ENCODE data around the gene RNH1. TPM values are rescaled to one million over a fixed set of nuclear protein-coding genes. Genes with fewer than 3 reads are reported as not detected.

The RNH1 gene
- total RNA-seq, 2 experiments from 2014 or later = 131 to 132 TPM

- DNase-seq (no peak), ATAC-seq (ENCODE audit: poor library complexity) (no peak)
- POLR2A ChIA-PET = no interaction called here
- Mint-ChIP-seq H3K27me3 (no peaks in the 10 kb centered on the region), H3K36me3 (ENCODE audit: low read depth) (no peaks in the 10 kb centered on the region), H3K9me3 (no peaks in the 10 kb centered on the region), H3K4me3 (no peak overlapping the region), H3K27ac (no peak overlapping the region), H3K4me1 (ENCODE audit: low read depth) (no peaks in the 10 kb centered on the region)
- Histone ChIP-seq H3K27ac (ENCODE audit: low read depth in 1 of 2, low read length in 2 of 2) (no peak overlapping the region), H3K4me1 (ENCODE audit: insufficient read depth, low read length) (no peaks in the 10 kb centered on the region), H3K9me3 (ENCODE audit: control insufficient read depth in 1 of 2, insufficient read depth in 1 of 2, low read length in 2 of 2) (no peaks in the 10 kb centered on the region), H3K4me3 (ENCODE audit: low read length) (no peak overlapping the region), H3K27me3 (ENCODE audit: control insufficient read depth in 1 of 2, insufficient read depth in 2 of 2, low read length in 2 of 2) (no peaks in the 10 kb centered on the region), H3K36me3 (ENCODE audit: insufficient read depth, low read length) (no peaks in the 10 kb centered on the region)
- CTCF ChIA-PET = no interaction called here
- intact Hi-C loops (cut with DNase I, micrococcal nuclease) = no loop called here
- no peak for TF ChIP-seq CTCF (IDR thresholded peaks at IDR 0.05)
These were observed 38.1 kb upstream of the RNH1 start for GRCh38 chr11:545171-545570.

GRCh38 chr11:544817-545166, 37.8 kb upstream of the RNH1 start:
- CTCF ChIA-PET = no interaction called here

GRCh38 chr11:541433-541885, 34.4 kb upstream of the RNH1 start:
- Mint-ChIP-seq H3K4me1 (ENCODE audit: low read depth) (peaks cover 11% of the 10 kb centered on the region), H3K9me3 (no peaks in the 10 kb centered on the region), H3K36me3 (ENCODE audit: low read depth) (no peaks in the 10 kb centered on the region), H3K4me3 (no peak overlapping the region), H3K27me3 (no peaks in the 10 kb centered on the region), H3K27ac (no peak overlapping the region)
- intact Hi-C loops (cut with DNase I, micrococcal nuclease) = no loop called here
- H3K9me3 ChIP-seq (ENCODE audit: control insufficient read depth in 1 of 2, insufficient read depth in 1 of 2, low read length in 2 of 2) = no peaks in the 10 kb centered on the region
- no peaks in the 10 kb centered on the region for H3K36me3 ChIP-seq (ENCODE audit: insufficient read depth, low read length)
- no peak for ATAC-seq (ENCODE audit: poor library complexity)
- CTCF ChIA-PET = no interaction called here
- no peak overlapping the region for H3K27ac ChIP-seq (ENCODE audit: low read depth in 1 of 2, low read length in 2 of 2)
- POLR2A ChIA-PET = no interaction called here
- H3K4me3 ChIP-seq (ENCODE audit: low read length) = no peak overlapping the region
- no peak for TF ChIP-seq CTCF (IDR thresholded peaks at IDR 0.05)
- peak in 1 of 14 experiments; percentile 1 for DNase-seq
- H3K4me1 ChIP-seq (ENCODE audit: insufficient read depth, low read length) = peaks cover 22% of the 10 kb centered on the region
- H3K27me3 ChIP-seq (ENCODE audit: control insufficient read depth in 1 of 2, insufficient read depth in 2 of 2, low read length in 2 of 2) = no peaks in the 10 kb centered on the region

More at GRCh38 chr11:544817-545166, 37.8 kb upstream of the RNH1 start:
- intact Hi-C loops (cut with DNase I, micrococcal nuclease) = no loop called here
- Histone ChIP-seq H3K27ac (ENCODE audit: low read depth in 1 of 2, low read length in 2 of 2) (no peak overlapping the region), H3K9me3 (ENCODE audit: control insufficient read depth in 1 of 2, insufficient read depth in 1 of 2, low read length in 2 of 2) (no peaks in the 10 kb centered on the region), H3K36me3 (ENCODE audit: insufficient read depth, low read length) (no peaks in the 10 kb centered on the region), H3K27me3 (ENCODE audit: control insufficient read depth in 1 of 2, insufficient read depth in 2 of 2, low read length in 2 of 2) (no peaks in the 10 kb centered on the region), H3K4me1 (ENCODE audit: insufficient read depth, low read length) (no peaks in the 10 kb centered on the region), H3K4me3 (ENCODE audit: low read length) (no peak overlapping the region)
- Mint-ChIP-seq H3K36me3 (ENCODE audit: low read depth) (no peaks in the 10 kb centered on the region), H3K9me3 (no peaks in the 10 kb centered on the region), H3K27me3 (no peaks in the 10 kb centered on the region), H3K4me1 (ENCODE audit: low read depth) (no peaks in the 10 kb centered on the region), H3K4me3 (no peak overlapping the region), H3K27ac (no peak overlapping the region)
- DNase-seq = peak in 1 of 14 experiments; percentile 1
- no peak for TF ChIP-seq CTCF (IDR thresholded peaks at IDR 0.05)
- no peak for ATAC-seq (ENCODE audit: poor library complexity)
- POLR2A ChIA-PET = interaction anchor here (0.5 kb wide), 1 partner anchor 214 kb away, joined by 3 read pairs; no protein-coding TSS in a partner anchor
